HEK293 (cell line): ENCODE measurements around the gene TH.

Experiments used
- CTCF ChIA-PET: fragments of 350-600 bp; formaldehyde crosslinking; extraction: SDS; loops from one replicate; lab custom pipeline; 2021; ENCODE audit warnings: antibody characterized with exemption; lab: Yijun Ruan, JAX
- POLR2A ChIA-PET: fragments of 300-600 bp; formaldehyde crosslinking; extraction: SDS; loops from one replicate; lab custom pipeline; 2020; ENCODE audit warnings: antibody characterized with exemption, inconsistent platforms; lab: Yijun Ruan, JAX
- H3K27ac ChIP-seq: fragments of 200-500 bp; sonication (Bioruptor generic); 2 replicates; pipeline ENCODE4 v1.5.1; 2014; ENCODE audit warnings: low read depth, low read length, control low read depth, inconsistent platforms; ENCODE audit errors: extremely low read depth
- H3K36me3 ChIP-seq, 2 experiments: fragments of 200-500 bp in 1 of 2; sonication (Bioruptor generic) in 1 of 2; 1 replicate in 1 of 2; 2 replicates in 1 of 2; pipeline ENCODE4 v1.5.1; 2014 to 2017; ENCODE audit warnings: inconsistent platforms in 2 of 2, low read length in 2 of 2; ENCODE audit not compliant: control insufficient read depth in 2 of 2, insufficient read depth in 1 of 2
- H3K4me1 ChIP-seq: fragments of 200-500 bp; sonication (Bioruptor generic); 2 replicates; pipeline ENCODE4 v1.5.1; 2014; ENCODE audit warnings: mild to moderate bottlenecking, low read length, inconsistent platforms; ENCODE audit not compliant: control insufficient read depth, insufficient read depth
- H3K4me3 ChIP-seq: 2 replicates; pipeline ENCODE4 v1.5.1; 2011; ENCODE audit warnings: low read depth, mild to moderate bottlenecking, control low read depth, low read length, moderate library complexity
- H3K9me3 ChIP-seq: fragments of 200-500 bp; sonication (Bioruptor generic); 2 replicates; pipeline ENCODE4 v1.5.1; 2014; ENCODE audit warnings: low read depth, low read length, inconsistent platforms; ENCODE audit not compliant: control insufficient read depth, insufficient read depth
- HOXD13 ChIP-seq: sonication (generic); formaldehyde crosslinking; IDR thresholded peaks from 2 replicates; pipeline ENCODE4 v1.8.0; 2022; ENCODE audit warnings: missing genetic modification reagents, borderline replicate concordance
- OVOL3 ChIP-seq: fragments of 450-650 bp; formaldehyde crosslinking; IDR thresholded peaks from 2 replicates; pipeline ENCODE4 v1.5.1; 2016; ENCODE audit warnings: missing biosample characterization, missing genetic modification characterization
- SCRT1 ChIP-seq: fragments of 450-650 bp; formaldehyde crosslinking; IDR thresholded peaks from 2 replicates; pipeline ENCODE4 v1.5.1; 2016; ENCODE audit warnings: missing biosample characterization, missing genetic modification characterization, borderline replicate concordance
- SP3 ChIP-seq: fragments of 450-650 bp; formaldehyde crosslinking; IDR thresholded peaks from 2 replicates; pipeline ENCODE4 v1.5.1; 2016; ENCODE audit warnings: missing biosample characterization, missing genetic modification characterization
- YY2 ChIP-seq: fragments of 450-650 bp; formaldehyde crosslinking; IDR thresholded peaks from 2 replicates; pipeline ENCODE4 v1.5.1; 2016; ENCODE audit warnings: missing biosample characterization, missing genetic modification characterization
- ZBTB7A ChIP-seq: fragments of 450-650 bp; formaldehyde crosslinking; IDR thresholded peaks from 2 replicates; pipeline ENCODE4 v1.5.1; 2016; ENCODE audit warnings: low read depth, missing biosample characterization, missing genetic modification characterization
- ZFP41 ChIP-seq: fragments of 450-650 bp; formaldehyde crosslinking; IDR thresholded peaks from 2 replicates; pipeline ENCODE4 v1.5.1; 2016; ENCODE audit warnings: missing biosample characterization, missing genetic modification characterization, borderline replicate concordance
- ZNF10 ChIP-seq: fragments of 450-650 bp; formaldehyde crosslinking; IDR thresholded peaks from 2 replicates; pipeline ENCODE4 v1.5.1; 2017; ENCODE audit warnings: missing biosample characterization, missing genetic modification characterization
- ZNF132 ChIP-seq: fragments of 450-650 bp; formaldehyde crosslinking; IDR thresholded peaks from 2 replicates; pipeline ENCODE4 v1.5.1; 2017; ENCODE audit warnings: missing biosample characterization, missing genetic modification characterization, borderline replicate concordance
- ZNF169 ChIP-seq: fragments of 450-650 bp; formaldehyde crosslinking; IDR thresholded peaks from 2 replicates; pipeline ENCODE4 v1.5.1; 2016; ENCODE audit warnings: missing biosample characterization, missing genetic modification characterization
- ZNF2 ChIP-seq: fragments of 450-650 bp; formaldehyde crosslinking; IDR thresholded peaks from 2 replicates; pipeline ENCODE4 v1.5.1; 2016; ENCODE audit warnings: missing biosample characterization, missing genetic modification characterization
- ZNF211 ChIP-seq: fragments of 450-650 bp; formaldehyde crosslinking; IDR thresholded peaks from 2 replicates; pipeline ENCODE4 v1.5.1; 2016; ENCODE audit warnings: low read depth, missing biosample characterization, missing genetic modification characterization
- ZNF221 ChIP-seq: fragments of 450-650 bp; formaldehyde crosslinking; IDR thresholded peaks from 2 replicates; pipeline ENCODE4 v1.5.1; 2017; ENCODE audit warnings: missing biosample characterization, missing genetic modification characterization, borderline replicate concordance
- ZNF354C ChIP-seq: fragments of 450-650 bp; formaldehyde crosslinking; IDR thresholded peaks from 2 replicates; pipeline ENCODE4 v1.5.1; 2016; ENCODE audit warnings: missing biosample characterization, missing genetic modification characterization, low read depth, borderline replicate concordance
- ZNF404 ChIP-seq: fragments of 450-650 bp; formaldehyde crosslinking; IDR thresholded peaks from 2 replicates; pipeline ENCODE4 v1.5.1; 2017; ENCODE audit warnings: missing biosample characterization, missing genetic modification characterization
- ZNF513 ChIP-seq: fragments of 450-650 bp; IDR thresholded peaks from 2 replicates; pipeline ENCODE4 v1.5.1; 2018; ENCODE audit warnings: missing biosample characterization, missing genetic modification characterization
- ZNF530 ChIP-seq: fragments of 450-650 bp; formaldehyde crosslinking; IDR thresholded peaks from 2 replicates; pipeline ENCODE4 v1.5.1; 2016; ENCODE audit warnings: low read depth, missing biosample characterization, missing genetic modification characterization
- ZNF558 ChIP-seq: fragments of 450-650 bp; formaldehyde crosslinking; IDR thresholded peaks from 2 replicates; pipeline ENCODE4 v1.5.1; 2016; ENCODE audit warnings: missing biosample characterization, missing genetic modification characterization
- ZNF571 ChIP-seq: fragments of 450-650 bp; formaldehyde crosslinking; IDR thresholded peaks from 2 replicates; pipeline ENCODE4 v1.5.0; 2017; ENCODE audit warnings: missing biosample characterization, missing genetic modification characterization
- ZNF623 ChIP-seq: fragments of 450-650 bp; formaldehyde crosslinking; IDR thresholded peaks from 2 replicates; pipeline ENCODE4 v1.5.1; 2016; ENCODE audit warnings: missing biosample characterization, missing genetic modification characterization
- ZNF624 ChIP-seq: fragments of 450-650 bp; formaldehyde crosslinking; IDR thresholded peaks from 2 replicates; pipeline ENCODE4 v1.5.1; 2017; ENCODE audit warnings: missing biosample characterization, missing genetic modification characterization
- ZNF768 ChIP-seq: fragments of 450-650 bp; formaldehyde crosslinking; IDR thresholded peaks from 2 replicates; pipeline ENCODE4 v1.5.1; 2018; ENCODE audit warnings: missing biosample characterization, mild to moderate bottlenecking, missing genetic modification characterization
- ZNF792 ChIP-seq: fragments of 450-650 bp; formaldehyde crosslinking; IDR thresholded peaks from 2 replicates; pipeline ENCODE4 v1.5.1; 2016; ENCODE audit warnings: missing biosample characterization, missing genetic modification characterization
- ZNF830 ChIP-seq: fragments of 450-650 bp; IDR thresholded peaks from 2 replicates; pipeline ENCODE4 v1.5.0; 2018; ENCODE audit warnings: missing biosample characterization, missing genetic modification characterization, low read depth, mild to moderate bottlenecking, moderate library complexity

The TH gene

GRCh38 chr11:2215561-2216399 lies 44.2 kb upstream of the TH start:
- no peaks in the 10 kb centered on the region for H3K36me3 ChIP-seq
- ChIA-PET CTCF (interaction anchor here (0.7 kb wide), 1 partner anchor 42 kb away, joined by 3 read pairs; no protein-coding TSS in a partner anchor), POLR2A (no interaction called here)
- no peaks in the 10 kb centered on the region for H3K9me3 ChIP-seq
- no peak overlapping the region for H3K4me3 ChIP-seq
- H3K27ac ChIP-seq, result no peak overlapping the region
- H3K4me1 ChIP-seq, result no peaks in the 10 kb centered on the region
- TF ChIP-seq ZNF404 (tag by site-specific recombination), result no peak
- TF ChIP-seq ZNF513 (tag by site-specific recombination), result no peak
- TF ChIP-seq OVOL3, result no peak
- TF ChIP-seq ZNF768 (tag by site-specific recombination), result no peak
- no peak for TF ChIP-seq ZBTB7A (tag by site-specific recombination)
- TF ChIP-seq ZNF354C (tag by site-specific recombination), result no peak
- no peak for TF ChIP-seq ZNF530 (tag by site-specific recombination)
- TF ChIP-seq ZNF211 (tag by site-specific recombination), result no peak
- no peak for TF ChIP-seq SP3 (tag by site-specific recombination)
- TF ChIP-seq ZNF132 (tag by site-specific recombination), result no peak
- TF ChIP-seq ZNF10 (tag by site-specific recombination), result no peak
- TF ChIP-seq ZNF571 (tag by site-specific recombination), result no peak
- no peak for TF ChIP-seq ZNF624 (tag by site-specific recombination)
- no peak for TF ChIP-seq ZNF792

- ChIA-PET POLR2A (interaction anchor here (0.5 kb wide), 1 partner anchor 26 kb away, joined by 3 read pairs; no protein-coding TSS in a partner anchor), CTCF (interaction anchor here (0.7 kb wide), 1 partner anchor 41 kb away, joined by 3 read pairs; no protein-coding TSS in a partner anchor)
- no peak overlapping the region for H3K27ac ChIP-seq
- TF ChIP-seq ZNF558 (tag by site-specific recombination) (no peak), ZNF221 (no peak), SCRT1 (tag by site-specific recombination) (no peak), ZNF830 (tag by site-specific recombination) (no peak)
- TF ChIP-seq, all 188 proteins: peak for 0
- Histone ChIP-seq H3K4me3 (no peak overlapping the region), H3K4me1 (no peaks in the 10 kb centered on the region), H3K9me3 (no peaks in the 10 kb centered on the region), H3K36me3 (no peaks in the 10 kb centered on the region)
These were observed 43.6 kb upstream of the TH start for GRCh38 chr11:2215230-2215560.

GRCh38 chr11:2214527-2215229 lies 43.1 kb upstream of the TH start:
- Histone ChIP-seq H3K4me3 (no peak overlapping the region), H3K36me3 (no peaks in the 10 kb centered on the region), H3K4me1 (no peaks in the 10 kb centered on the region), H3K27ac (no peak overlapping the region), H3K9me3 (no peaks in the 10 kb centered on the region)
- CTCF ChIA-PET, result interaction anchor here (0.7 kb wide), 1 partner anchor 41 kb away, joined by 3 read pairs; no protein-coding TSS in a partner anchor
- POLR2A ChIA-PET, result interaction anchor here (0.5 kb wide), 1 partner anchor 25 kb away, joined by 3 read pairs; no protein-coding TSS in a partner anchor
- TF ChIP-seq ZNF10 (tag by site-specific recombination), result no peak
- no peak for TF ChIP-seq ZFP41 (tag by site-specific recombination)
- TF ChIP-seq ZNF623 (tag by site-specific recombination), result peak; percentile 65
- TF ChIP-seq YY2 (tag by site-specific recombination), result no peak
- no peak for TF ChIP-seq ZNF2 (tag by site-specific recombination)
- TF ChIP-seq ZNF169 (tag by site-specific recombination), result no peak
- no peak for TF ChIP-seq HOXD13 (CRISPR knock-in tag)
